ACHN (cell line): ENCODE data around the gene MZF1.

ENCODE experiments used
- DNase-seq: peaks from one replicate; pipeline ENCODE4 v3.0.0-alpha.2; 2015
- in situ Hi-C: cut with HindIII; loops from 2 replicates; pipeline ENCODE4 v1.10.0; 2017; ENCODE audit warnings: low sequenced_read_pairs, low pct_ligation_motif_present, low pct_unique_long_range_greater_than_20kb

The MZF1 gene

GRCh38 chr19:58571575-58571947 lies 1.6 kb downstream of the MZF1 start:
- in situ Hi-C loops: no loop called here
- DNase-seq: no peak

- DNase-seq: no peak
- in situ Hi-C loops: no loop called here
These were observed 2.2 kb downstream of the MZF1 start for GRCh38 chr19:58570770-58571574.

GRCh38 chr19:58569943-58570670 lies 3.0 kb downstream of the MZF1 start:
- in situ Hi-C loops: no loop called here
- no peak for DNase-seq

- no peak for DNase-seq
- in situ Hi-C loops: no loop called here
These were observed 3.8 kb downstream of the MZF1 start for GRCh38 chr19:58569191-58569942.

- in situ Hi-C loops: no loop called here
- no peak for DNase-seq
These were observed 4.5 kb downstream of the MZF1 start for GRCh38 chr19:58568453-58569130.

GRCh38 chr19:58566989-58567388 lies 6.1 kb downstream of the MZF1 start:
- in situ Hi-C loops: no loop called here
- DNase-seq: no peak

- in situ Hi-C loops: no loop called here
- DNase-seq: no peak
These were observed 9.3 kb downstream of the MZF1 start for GRCh38 chr19:58563823-58564222.

- no peak for DNase-seq
- in situ Hi-C loops: no loop called here
These were observed 10.0 kb downstream of the MZF1 start for GRCh38 chr19:58563034-58563573.

GRCh38 chr19:58562122-58563033 lies 10.8 kb downstream of the MZF1 start:
- in situ Hi-C loops: no loop called here
- DNase-seq: no peak

- DNase-seq: no peak
- in situ Hi-C loops: no loop called here
These were observed 11.6 kb downstream of the MZF1 start for GRCh38 chr19:58561373-58562121.

GRCh38 chr19:58560921-58561320 lies 12.2 kb downstream of the MZF1 start:
- DNase-seq: no peak
- in situ Hi-C loops: no loop called here

- in situ Hi-C loops: no loop called here
These were observed 12.9 kb downstream of the MZF1 start for GRCh38 chr19:58560007-58560887.

GRCh38 chr19:58559275-58560006 lies 13.7 kb downstream of the MZF1 start:
- in situ Hi-C loops: no loop called here
- peak; percentile 92 for DNase-seq

More at GRCh38 chr19:58560007-58560887, 12.9 kb downstream of the MZF1 start:
- DNase-seq: no peak

GRCh38 chr19:58558623-58559274 lies 14.4 kb downstream of the MZF1 start:
- peak; percentile 96 for DNase-seq
- in situ Hi-C loops: no loop called here

GRCh38 chr19:58558066-58558622 lies 15.0 kb downstream of the MZF1 start, which contains the start of gene UBE2M:
Gene UBE2M, minus strand, starts transcription at chr19:58558611. Its CDS starts 230 bp downstream, at chr19:58558381.
- in situ Hi-C loops: no loop called here
- no peak for DNase-seq
